Stomach (tissue), 4 donors: ENCODE measurements around the gene ZNF248.

Source experiments
- CTCF ChIP-seq, 7 experiments: fragments of 450-650 bp in 4 of 7; fragments of 200-600 bp in 3 of 7; sonication (generic) in 3 of 7; IDR thresholded peaks; one replicate each; pipeline ENCODE4 v1.5.1; 2016 to 2019; ENCODE audit warnings: antibody characterized with exemption in 7 of 7, control low read depth in 2 of 7, mild to moderate bottlenecking in 1 of 7
- POLR2AphosphoS5 ChIP-seq, 3 donors: sonication (generic); formaldehyde crosslinking; IDR thresholded peaks; one replicate each; pipeline ENCODE4 v1.6.1; 2016; ENCODE audit warnings: antibody characterized with exemption in 3 of 3

- no peak for TF ChIP-seq CTCF (IDR thresholded peaks at IDR 0.05)
- no peak for TF ChIP-seq POLR2AphosphoS5 (IDR thresholded peaks at IDR 0.05)
Measured at GRCh38 chr10:37758074-37758473, 99.3 kb downstream of the ZNF248 start.
